Measurements from ENCODE around the gene TMEM256. TPM values are rescaled to one million over a fixed set of nuclear protein-coding genes. Genes with fewer than 3 reads are reported as not detected.
A peak's percentile ranks its signal among the peaks of the same experiment; 100 is the strongest.

TMEM256 gene
- total and polyA plus RNA-seq, 2 of the 8 experiments (the other 6 are each of a cell fraction or from before 2014, with no cell fraction given) = 97.0 to 350 TPM

DNA sequence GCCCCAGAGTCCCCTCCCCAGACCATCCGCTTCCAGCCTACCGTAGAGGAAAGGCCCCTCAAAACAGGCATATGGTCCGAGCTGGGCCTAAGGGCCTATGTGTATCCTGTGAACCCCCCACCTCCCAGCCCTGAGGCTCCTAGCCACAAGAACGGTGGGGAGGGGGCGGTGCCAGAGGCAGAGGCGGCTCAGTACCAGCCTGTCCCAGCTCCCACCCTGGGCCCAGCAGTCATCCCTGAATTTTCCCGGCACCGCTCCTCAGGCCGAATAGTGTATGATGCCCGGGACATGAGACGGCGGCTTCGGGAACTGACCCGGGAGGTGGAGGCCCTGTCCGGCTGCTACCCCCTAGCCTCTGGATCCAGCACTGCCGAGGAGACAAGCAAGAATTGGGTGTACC is 17.3 kb upstream of the TMEM256 start:
- Histone ChIP-seq H3K27ac (ENCODE audit: low read depth, low read length) (no peak overlapping the region), H3K4me3 (ENCODE audit: extremely low read depth in 1 of 4, insufficient read depth in 2 of 4, low read depth in 3 of 4, low read length in 4 of 4) (no peak overlapping the region), H2AK5ac (ENCODE audit: low read depth, low read length) (no peak overlapping the region), H3K14ac (ENCODE audit: insufficient read length) (no peak overlapping the region), H3K36me3 (ENCODE audit: control insufficient read depth in 2 of 4, insufficient read depth in 4 of 4, low read length in 3 of 4) (peaks cover 0 to 9% (median 4%) of the 10 kb centered on the region in 4 experiments; a peak in 4 of 8 replicates), H3K56ac (replicated peaks; ENCODE audit: insufficient read length, low read depth, low read length) (no peak overlapping the region), H4K8ac (ENCODE audit: extremely low read depth, insufficient read depth, low read length) (peak overlapping the region; percentile 80; the same call in 1 of the 2 replicates), H3K9me3 (ENCODE audit: insufficient read depth in 2 of 2, low read depth in 1 of 2, low read length in 1 of 2) (no peaks in the 10 kb centered on the region), H2BK15ac (ENCODE audit: low read length) (no peak overlapping the region), H3K23ac (ENCODE audit: insufficient read length) (no peak overlapping the region), H3K9ac (replicated peaks in 1 of 4; ENCODE audit: extremely low read depth in 1 of 4, low read depth in 3 of 4, low read length in 3 of 4) (no peak overlapping the region), H3K4me2 (ENCODE audit: insufficient read depth in 1 of 2, low read depth in 2 of 2, low read length in 2 of 2) (no peak overlapping the region), H3K4me1 (replicated peaks in 1 of 4; ENCODE audit: control insufficient read depth in 3 of 4, insufficient read depth in 4 of 4, low read length in 3 of 4) (peaks cover 0 to 15% (median 2%) of the 10 kb centered on the region in 4 experiments; a peak in 4 of 7 replicates), H3K18ac (ENCODE audit: extremely low read depth, low read length) (no peak overlapping the region), H3K79me1 (ENCODE audit: low read depth, low read length) (no peaks in the 10 kb centered on the region), H2AFZ (ENCODE audit: low read length) (no peak overlapping the region), H3K4ac (replicated peaks; ENCODE audit: insufficient read length, low read depth, low read length) (no peak overlapping the region), H2BK5ac (ENCODE audit: low read depth, low read length) (no peak overlapping the region), H4K91ac (replicated peaks; ENCODE audit: insufficient read length, low read length) (no peak overlapping the region), H2BK12ac (ENCODE audit: low read depth, low read length) (no peak overlapping the region), H2BK20ac (ENCODE audit: low read length) (no peak overlapping the region), H3K27me3 (replicated peaks in 1 of 4; ENCODE audit: control insufficient read depth in 3 of 4, extremely low read depth in 1 of 4, insufficient read depth in 3 of 4, low read length in 3 of 4) (no peaks in the 10 kb centered on the region), H3K79me2 (ENCODE audit: control insufficient read depth in 1 of 2, insufficient read depth in 2 of 2, low read length in 2 of 2) (no peaks in the 10 kb centered on the region), H4K5ac (ENCODE audit: insufficient read length, low read depth, low read length) (no peak overlapping the region), H4K20me1 (replicated peaks in 1 of 2; ENCODE audit: control insufficient read depth in 1 of 2, insufficient read depth in 2 of 2, low read length in 2 of 2) (peaks cover 0 to 7% of the 10 kb centered on the region in 2 experiments), H2BK120ac (replicated peaks; ENCODE audit: low read depth, low read length) (no peak overlapping the region), H3K23me2 (ENCODE audit: low read depth, low read length) (peaks cover 2% of the 10 kb centered on the region; the same call in 1 of the 2 replicates)
- no peak for TF ChIP-seq HDAC2 (IDR thresholded peaks at IDR 0.05; ENCODE audit: borderline replicate concordance in 1 of 2, low read depth in 2 of 2, low read length in 2 of 2)
- no peak for TF ChIP-seq HDAC6 (IDR thresholded peaks at IDR 0.05; ENCODE audit: low read depth, low read length)
- no peak for TF ChIP-seq MAFK (IDR thresholded peaks at IDR 0.05; ENCODE audit: low read depth, low read length)
- TF ChIP-seq CBX5 (IDR thresholded peaks at IDR 0.05; ENCODE audit: low read depth, low read length) = no peak
- no peak for TF ChIP-seq SIX5 (IDR thresholded peaks at IDR 0.05; ENCODE audit: low read depth, low read length)
- no peak for TF ChIP-seq CEBPB (IDR thresholded peaks at IDR 0.05; ENCODE audit: low read depth, low read length)
- CTCF ChIA-PET (ENCODE audit: partially characterized antibody) = interaction anchor here (0.7 to 4.1 kb wide), 9 partner anchors 12 to 82 kb away, joined by 3 to 15 read pairs (median 3); partner anchors contain the start of genes NLGN2 and TMEM256
- FAIRE-seq = no peak
- WGBS, 2 experiments (ENCODE audit: extremely low coverage in 1 of 2, insufficient coverage in 1 of 2, insufficient read length in 1 of 2, insufficient replicate concordance in 2 of 2, low coverage in 1 of 2, low lambda C conversion rate in 2 of 2, missing lambda C conversion rate in 1 of 2) = 89% methylated on average over 15 of the region's 16 CpGs; no CpG with 5 or more reads in 1 of the 2 experiments
- POLR2A ChIA-PET (ENCODE audit: partially characterized antibody) = interaction anchor here (0.6 to 2.8 kb wide), 12 partner anchors 8 to 164 kb away, joined by 3 to 9 read pairs (median 4); partner anchors contain the start of genes ACAP1, PLSCR3 and TMEM102
- no peak for DNase-seq (ENCODE audit: low read depth in 1 of 2, low spot score in 2 of 2)

All from H1 (cell line).